Erythroblast (primary cell): ENCODE measurements around the gene AGPS.

Source experiments
- GATA1 ChIP-seq: IDR thresholded peaks from 2 replicates; pipeline ENCODE4 v1.6.1; 2011; ENCODE audit warnings: low read depth, mild to moderate bottlenecking, control low read depth, low read length, moderate library complexity
- POLR2A ChIP-seq: IDR thresholded peaks from 2 replicates; pipeline ENCODE4 v1.6.1; 2011; ENCODE audit warnings: mild to moderate bottlenecking, low read length

DNA sequence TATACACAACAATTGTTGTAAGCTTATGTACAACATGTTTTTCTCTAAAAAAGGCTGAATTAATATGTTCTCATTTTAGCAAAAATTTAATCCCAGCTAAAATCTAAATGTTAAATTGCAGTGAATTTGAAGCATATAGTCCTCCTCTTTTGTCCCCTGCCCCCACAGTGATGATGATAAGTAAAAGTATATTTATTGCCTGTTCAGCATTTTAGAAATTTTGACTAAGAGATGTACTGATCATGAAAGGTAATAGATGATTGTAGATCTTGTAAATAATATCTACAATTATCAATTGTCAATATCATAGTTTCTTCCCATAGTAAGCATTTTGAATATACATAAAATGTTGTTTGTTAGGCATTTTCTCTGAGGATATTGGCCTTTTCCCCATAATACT, 113.9 kb downstream of the AGPS start:
- TF ChIP-seq POLR2A = no peak
- no peak for TF ChIP-seq GATA1
